Cardiac muscle cell (in vitro differentiated cells and primary cell): ENCODE results near the gene TGM1. TPM values are rescaled to one million over a fixed set of nuclear protein-coding genes. Genes with fewer than 3 reads are reported as not detected.

ENCODE experiments used
- DNase-seq, 2 donors: peaks; one replicate each; pipeline versions ENCODE4 v3.0.0 to v3.0.0-alpha.2; 2010 to 2017; ENCODE audit warnings: low read depth in 1 of 2, low spot score in 1 of 2
- H3K27ac ChIP-seq: fragments of 200-600 bp; sonication (generic); 2 replicates; pipeline ENCODE4 v1.5.1; 2016
- H3K27me3 ChIP-seq: fragments of 200-600 bp; sonication (generic); 2 replicates; pipeline ENCODE4 v1.6.0; 2016; ENCODE audit warnings: control low read depth
- H3K36me3 ChIP-seq: fragments of 200-600 bp; sonication (generic); 2 replicates; pipeline ENCODE4 v1.5.1; 2016; ENCODE audit warnings: control low read depth
- H3K4me1 ChIP-seq: fragments of 200-600 bp; sonication (generic); 2 replicates; pipeline ENCODE4 v1.8.1; 2017; ENCODE audit warnings: low read depth, mild to moderate bottlenecking, mixed run types
- H3K4me3 ChIP-seq: fragments of 200-600 bp; sonication (generic); 2 replicates; pipeline ENCODE4 v1.5.1; 2016; ENCODE audit warnings: mild to moderate bottlenecking
- H3K9me3 ChIP-seq: fragments of 200-600 bp; sonication (generic); 2 replicates; pipeline ENCODE4 v1.5.1; 2017; ENCODE audit warnings: low read depth, mild to moderate bottlenecking, control low read depth
- CTCF ChIP-seq: IDR thresholded peaks from 2 replicates; pipeline ENCODE4 v1.5.1; 2012; ENCODE audit warnings: low read depth, mild to moderate bottlenecking, low read length
- polyA plus RNA-seq: library from polyadenylated mRNA; unstranded; fragments of >200 nt; fragmentation: Nextera tagmentation; extraction: Ambion mirVana; gene quantifications from 2 replicates; pipeline ENCODE4 v1.2.1, GENCODE V29; 2016
- total RNA-seq: library from RNA; depleted of rRNA; stranded (reverse); fragments of >200 nt; gene quantifications from 2 replicates; pipeline ENCODE4 v1.2.3, GENCODE V29; 2016

TGM1 gene
- total and polyA plus RNA-seq, 2 experiments from 2014 or later: 1.7 TPM; not detected in 1

GRCh38 chr14:24296341-24297157, 33.6 kb upstream of the TGM1 start:
- no peaks in the 10 kb centered on the region for H3K36me3 ChIP-seq
- no peaks in the 10 kb centered on the region for H3K9me3 ChIP-seq
- no peak overlapping the region for H3K27ac ChIP-seq
- peaks cover 7% of the 10 kb centered on the region for H3K4me1 ChIP-seq
- TF ChIP-seq CTCF: peak; percentile 80
- peak; percentile 73 to 92 for DNase-seq
- H3K4me3 ChIP-seq: no peak overlapping the region
- no peaks in the 10 kb centered on the region for H3K27me3 ChIP-seq

GRCh38 chr14:24293525-24293924, 30.5 kb upstream of the TGM1 start:
- no peak for DNase-seq
- H3K36me3 ChIP-seq: peaks cover 3% of the 10 kb centered on the region

DNA sequence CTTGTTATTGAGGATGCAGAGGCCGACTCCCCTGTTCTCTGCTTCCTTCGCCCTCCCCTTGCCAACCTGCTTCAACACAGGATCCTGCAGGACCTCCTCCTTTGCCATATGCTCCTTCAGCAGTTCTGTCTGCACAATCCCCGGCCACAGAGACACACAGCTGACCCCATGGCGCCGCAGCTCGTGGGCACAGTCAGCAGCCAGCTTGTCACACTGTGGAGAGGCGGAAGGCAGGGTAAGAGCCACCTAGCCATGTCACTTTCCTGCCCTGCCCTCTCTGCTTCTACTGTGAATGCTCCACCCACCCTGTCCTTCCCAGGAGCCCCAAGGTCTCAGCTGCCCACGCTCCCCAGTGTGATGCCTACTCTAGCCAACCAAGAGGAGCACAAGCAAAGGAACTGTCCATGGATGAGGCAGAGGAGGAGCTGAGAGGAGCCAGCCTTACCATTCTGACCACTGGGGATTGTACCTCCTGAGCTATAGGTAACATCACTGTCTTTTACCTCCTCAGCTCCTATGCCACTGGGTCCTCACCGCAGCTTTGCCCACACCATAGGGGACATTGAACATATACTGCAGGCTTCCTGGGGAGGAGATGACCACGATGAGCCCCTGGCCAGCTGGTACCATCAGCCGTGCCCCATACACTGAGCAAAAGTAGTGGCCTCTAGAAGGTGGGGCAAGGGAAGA, 29.3 kb upstream of the TGM1 start:
- no peaks in the 10 kb centered on the region for H3K27me3 ChIP-seq
- no peak overlapping the region for H3K4me3 ChIP-seq
- H3K36me3 ChIP-seq: peaks cover 3% of the 10 kb centered on the region
- H3K4me1 ChIP-seq: no peaks in the 10 kb centered on the region
- no peaks in the 10 kb centered on the region for H3K9me3 ChIP-seq
- H3K27ac ChIP-seq: no peak overlapping the region
- no peak for TF ChIP-seq CTCF
- DNase-seq: no peak

More at GRCh38 chr14:24293525-24293924, 30.5 kb upstream of the TGM1 start:
- no peak overlapping the region for H3K27ac ChIP-seq
- no peak overlapping the region for H3K4me3 ChIP-seq
- no peaks in the 10 kb centered on the region for H3K9me3 ChIP-seq
- no peak for TF ChIP-seq CTCF
- H3K27me3 ChIP-seq: no peaks in the 10 kb centered on the region
- no peaks in the 10 kb centered on the region for H3K4me1 ChIP-seq

DNA sequence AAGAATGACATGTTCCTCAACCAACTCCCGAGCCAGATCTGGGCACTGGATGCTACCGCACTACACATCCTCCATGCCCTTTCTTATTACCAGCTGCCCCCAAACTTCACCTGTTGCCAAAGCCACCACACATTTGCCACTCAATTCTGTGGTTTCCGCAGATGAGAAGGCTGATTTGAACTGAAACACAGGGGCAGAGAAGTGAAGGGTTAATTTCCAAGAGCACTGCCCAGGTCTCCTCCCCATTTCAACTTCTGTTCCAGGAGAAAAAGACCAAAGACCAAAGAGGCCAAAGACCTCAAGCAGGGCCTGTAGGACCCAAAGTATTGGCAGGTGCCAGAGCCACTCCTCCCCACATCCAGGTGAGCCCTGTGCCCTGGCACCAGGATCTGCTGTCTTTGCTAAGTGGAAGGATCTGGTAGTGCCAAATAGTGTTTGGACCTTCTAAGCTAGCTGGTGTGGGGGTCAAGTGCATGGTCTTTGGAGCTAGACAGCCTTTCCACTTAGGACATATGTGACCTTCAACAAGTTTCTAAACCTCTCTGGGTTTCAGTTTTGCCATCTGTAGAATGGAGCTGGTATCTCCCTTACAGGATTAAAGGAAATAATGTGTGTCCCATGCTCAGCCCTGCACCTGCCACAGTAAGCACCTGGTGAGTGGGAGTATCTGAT, 28.6 kb upstream of the TGM1 start:
- H3K4me1 ChIP-seq: no peaks in the 10 kb centered on the region
- no peaks in the 10 kb centered on the region for H3K27me3 ChIP-seq
- H3K4me3 ChIP-seq: no peak overlapping the region
- no peak for DNase-seq
- no peak for TF ChIP-seq CTCF
- H3K36me3 ChIP-seq: peaks cover 3% of the 10 kb centered on the region
- no peaks in the 10 kb centered on the region for H3K9me3 ChIP-seq
- no peak overlapping the region for H3K27ac ChIP-seq

DNA sequence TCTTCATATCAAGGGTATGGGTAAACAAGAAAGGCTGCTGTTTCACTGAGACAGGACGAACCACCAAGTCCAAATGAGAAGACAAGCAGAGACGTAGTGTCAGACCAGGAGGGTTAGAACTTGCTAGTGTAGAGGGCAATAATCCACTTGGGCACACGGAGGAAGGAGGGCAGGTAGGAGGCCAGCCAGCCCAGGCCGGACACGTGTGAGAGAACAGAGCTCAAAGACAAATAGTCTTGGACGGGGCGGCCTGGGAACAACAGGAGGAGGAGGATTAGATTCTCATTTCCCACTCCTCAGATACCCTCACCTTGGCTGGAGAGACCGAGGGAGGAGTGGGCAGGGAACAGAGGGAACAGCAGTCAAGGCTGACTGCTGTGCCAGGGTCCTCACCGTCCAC, 27.8 kb upstream of the TGM1 start:
- no peak for TF ChIP-seq CTCF

More for the DNA sequence above, 27.8 kb upstream of the TGM1 start:
- Histone ChIP-seq H3K27me3 (no peaks in the 10 kb centered on the region), H3K4me3 (no peak overlapping the region), H3K27ac (no peak overlapping the region), H3K9me3 (no peaks in the 10 kb centered on the region), H3K36me3 (peaks cover 3% of the 10 kb centered on the region), H3K4me1 (no peaks in the 10 kb centered on the region)
- no peak for DNase-seq
